BE2C (cell line): ENCODE measurements around the gene ROBO1.

Source experiments
- DNase-seq: peaks from one replicate; pipeline ENCODE4 v3.0.0-alpha.2; 2020
- H3K27me3 ChIP-seq: fragments of 250-450 bp; sonication (Bioruptor Pico); 2 replicates; pipeline ENCODE4 v1.5.1; 2020; ENCODE audit warnings: mild to moderate bottlenecking
- H3K36me3 ChIP-seq: fragments of 250-450 bp; sonication (Bioruptor Pico); 2 replicates; pipeline ENCODE4 v1.5.1; 2020; ENCODE audit warnings: mild to moderate bottlenecking
- H3K4me1 ChIP-seq: fragments of 250-450 bp; sonication (Bioruptor Pico); 2 replicates; pipeline ENCODE4 v1.5.1; 2020
- H3K4me3 ChIP-seq: 2 replicates; pipeline ENCODE4 v1.5.1; 2011; ENCODE audit warnings: low read depth, low read length
- H3K9me3 ChIP-seq: fragments of 250-450 bp; sonication (Bioruptor Pico); 2 replicates; pipeline ENCODE4 v1.5.1; 2020
- TF ChIP-seq, protein P1 (sequence below): IDR thresholded peaks from 2 replicates; pipeline ENCODE4 v1.5.1; 2012; ENCODE audit warnings: mild to moderate bottlenecking, low read depth, low read length

ROBO1 gene

DNA sequence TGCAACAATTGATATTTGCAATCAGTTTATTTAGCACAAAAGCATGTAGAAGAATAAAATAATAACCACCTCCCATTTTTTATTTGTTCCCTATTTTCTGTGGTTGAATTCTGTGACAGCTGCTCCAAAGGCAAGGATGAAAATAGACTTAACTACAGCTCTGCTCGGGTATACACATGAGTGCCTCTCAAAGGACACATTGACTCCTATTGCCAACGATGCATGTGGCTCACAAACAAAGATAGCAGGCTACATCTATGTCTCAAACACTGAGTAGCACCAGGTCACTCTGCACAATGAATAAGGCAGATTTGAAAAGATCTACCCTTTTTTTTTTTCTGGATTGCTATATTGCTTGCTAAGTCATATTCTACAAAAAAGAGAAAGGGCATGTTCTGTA, 612.9 kb downstream of the ROBO1 start:
- TF ChIP-seq, protein P1, sequence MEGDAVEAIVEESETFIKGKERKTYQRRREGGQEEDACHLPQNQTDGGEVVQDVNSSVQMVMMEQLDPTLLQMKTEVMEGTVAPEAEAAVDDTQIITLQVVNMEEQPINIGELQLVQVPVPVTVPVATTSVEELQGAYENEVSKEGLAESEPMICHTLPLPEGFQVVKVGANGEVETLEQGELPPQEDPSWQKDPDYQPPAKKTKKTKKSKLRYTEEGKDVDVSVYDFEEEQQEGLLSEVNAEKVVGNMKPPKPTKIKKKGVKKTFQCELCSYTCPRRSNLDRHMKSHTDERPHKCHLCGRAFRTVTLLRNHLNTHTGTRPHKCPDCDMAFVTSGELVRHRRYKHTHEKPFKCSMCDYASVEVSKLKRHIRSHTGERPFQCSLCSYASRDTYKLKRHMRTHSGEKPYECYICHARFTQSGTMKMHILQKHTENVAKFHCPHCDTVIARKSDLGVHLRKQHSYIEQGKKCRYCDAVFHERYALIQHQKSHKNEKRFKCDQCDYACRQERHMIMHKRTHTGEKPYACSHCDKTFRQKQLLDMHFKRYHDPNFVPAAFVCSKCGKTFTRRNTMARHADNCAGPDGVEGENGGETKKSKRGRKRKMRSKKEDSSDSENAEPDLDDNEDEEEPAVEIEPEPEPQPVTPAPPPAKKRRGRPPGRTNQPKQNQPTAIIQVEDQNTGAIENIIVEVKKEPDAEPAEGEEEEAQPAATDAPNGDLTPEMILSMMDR, result no peak
- no peaks in the 10 kb centered on the region for H3K9me3 ChIP-seq
- no peaks in the 10 kb centered on the region for H3K27me3 ChIP-seq
- no peaks in the 10 kb centered on the region for H3K36me3 ChIP-seq
- H3K4me1 ChIP-seq, result no peaks in the 10 kb centered on the region
- no peak overlapping the region for H3K4me3 ChIP-seq
- DNase-seq, result no peak

DNA sequence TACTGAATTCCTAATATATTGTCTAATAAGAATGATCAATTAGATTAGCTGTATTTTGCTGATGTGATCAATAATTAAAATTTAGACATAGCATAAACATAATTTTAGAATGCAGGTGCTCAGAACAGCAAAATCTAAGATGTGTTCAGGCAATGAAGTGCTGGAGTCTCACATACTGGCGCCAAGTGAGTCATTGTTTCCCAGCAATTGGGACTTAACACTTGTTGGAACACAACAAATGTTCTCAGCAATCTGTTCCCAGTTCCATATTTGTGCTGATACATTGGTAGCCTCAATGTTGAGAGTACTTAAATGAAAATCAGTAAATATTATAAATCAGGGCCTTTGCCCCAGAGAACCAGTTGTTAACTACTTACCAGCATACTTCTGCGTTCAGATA, 619.0 kb downstream of the ROBO1 start:
- Histone ChIP-seq H3K4me1 (no peaks in the 10 kb centered on the region), H3K4me3 (no peak overlapping the region), H3K36me3 (no peaks in the 10 kb centered on the region), H3K27me3 (no peaks in the 10 kb centered on the region), H3K9me3 (no peaks in the 10 kb centered on the region)
- TF ChIP-seq, protein P1, result no peak
- no peak for DNase-seq

DNA sequence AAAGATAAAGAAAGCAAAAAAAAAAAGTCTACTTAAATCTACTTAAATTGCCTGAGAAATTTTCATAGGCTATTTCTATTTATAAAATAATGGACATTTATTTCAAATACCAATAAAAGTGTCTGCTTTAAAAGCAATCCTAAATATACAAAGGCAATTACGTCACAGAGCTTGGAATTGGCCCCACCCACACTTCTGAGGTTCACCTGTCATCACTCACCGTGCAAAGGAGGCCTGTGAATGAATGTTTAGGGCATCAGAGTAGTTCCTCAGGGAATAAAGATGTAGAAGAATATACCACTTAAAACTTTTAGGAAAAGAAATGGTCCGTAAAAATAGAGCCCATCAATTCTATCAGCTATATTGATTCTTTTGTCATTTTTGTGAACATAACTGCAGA, 621.8 kb downstream of the ROBO1 start:
- Histone ChIP-seq H3K4me3 (no peak overlapping the region), H3K4me1 (no peaks in the 10 kb centered on the region; the same call in 1 of the 2 replicates), H3K9me3 (no peaks in the 10 kb centered on the region), H3K27me3 (no peaks in the 10 kb centered on the region), H3K36me3 (no peaks in the 10 kb centered on the region)
- TF ChIP-seq, protein P1, result no peak
- DNase-seq, result no peak

DNA sequence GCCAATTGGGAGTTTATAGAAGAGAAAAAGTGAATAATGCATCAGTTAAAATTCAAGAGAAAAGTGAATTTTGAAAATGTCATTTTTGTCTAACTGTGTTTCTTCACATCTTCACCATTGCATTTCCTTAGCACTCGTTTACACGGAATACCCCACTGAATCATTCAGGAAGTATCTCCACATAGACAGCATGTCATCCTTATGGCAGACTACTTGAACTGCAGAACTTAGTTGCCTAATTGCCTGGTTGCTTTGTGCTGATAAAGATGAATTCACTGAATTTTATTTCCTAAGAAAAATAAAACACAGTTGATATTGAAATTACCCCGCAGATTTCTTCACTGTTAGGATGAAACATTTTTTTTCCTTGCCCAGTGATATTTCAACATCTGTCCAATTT, 627.1 kb downstream of the ROBO1 start:
- Histone ChIP-seq H3K4me1 (no peaks in the 10 kb centered on the region; the same call in 1 of the 2 replicates), H3K36me3 (no peaks in the 10 kb centered on the region), H3K9me3 (no peaks in the 10 kb centered on the region), H3K27me3 (no peaks in the 10 kb centered on the region), H3K4me3 (no peak overlapping the region)
- no peak for DNase-seq
- TF ChIP-seq, protein P1, result no peak

DNA sequence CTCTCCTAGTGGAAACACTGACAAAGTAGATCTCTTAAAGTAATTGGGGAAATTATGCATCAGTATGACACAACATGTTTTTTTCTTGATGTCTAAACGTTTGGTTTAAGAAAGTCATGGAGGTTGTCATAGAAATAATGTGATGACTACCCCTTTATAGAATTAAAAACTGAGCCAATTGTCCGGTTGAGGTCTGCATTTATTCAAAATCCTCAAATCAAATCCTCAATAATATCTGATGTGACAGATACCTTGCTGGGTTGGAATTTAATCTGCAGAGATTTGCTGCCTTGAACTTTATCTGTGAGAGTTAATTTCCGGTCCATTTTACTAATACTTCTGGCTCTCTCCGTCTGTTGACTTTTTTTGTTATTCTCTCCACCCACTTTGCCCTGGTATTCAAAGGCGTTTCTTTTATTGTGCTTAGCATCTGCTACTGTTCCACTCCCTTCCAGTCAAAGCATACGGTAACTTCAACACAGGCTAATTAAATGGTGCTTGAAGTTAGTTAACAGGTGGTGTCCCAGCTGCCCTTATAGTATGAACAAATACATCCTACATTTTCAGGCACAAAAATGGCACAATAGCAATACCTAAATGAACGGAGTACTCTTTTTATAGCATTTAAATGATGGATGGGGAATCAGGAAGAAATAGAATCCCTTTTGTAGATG, 628.3 kb downstream of the ROBO1 start:
- no peaks in the 10 kb centered on the region for H3K9me3 ChIP-seq
- TF ChIP-seq, protein P1, result no peak

DNA sequence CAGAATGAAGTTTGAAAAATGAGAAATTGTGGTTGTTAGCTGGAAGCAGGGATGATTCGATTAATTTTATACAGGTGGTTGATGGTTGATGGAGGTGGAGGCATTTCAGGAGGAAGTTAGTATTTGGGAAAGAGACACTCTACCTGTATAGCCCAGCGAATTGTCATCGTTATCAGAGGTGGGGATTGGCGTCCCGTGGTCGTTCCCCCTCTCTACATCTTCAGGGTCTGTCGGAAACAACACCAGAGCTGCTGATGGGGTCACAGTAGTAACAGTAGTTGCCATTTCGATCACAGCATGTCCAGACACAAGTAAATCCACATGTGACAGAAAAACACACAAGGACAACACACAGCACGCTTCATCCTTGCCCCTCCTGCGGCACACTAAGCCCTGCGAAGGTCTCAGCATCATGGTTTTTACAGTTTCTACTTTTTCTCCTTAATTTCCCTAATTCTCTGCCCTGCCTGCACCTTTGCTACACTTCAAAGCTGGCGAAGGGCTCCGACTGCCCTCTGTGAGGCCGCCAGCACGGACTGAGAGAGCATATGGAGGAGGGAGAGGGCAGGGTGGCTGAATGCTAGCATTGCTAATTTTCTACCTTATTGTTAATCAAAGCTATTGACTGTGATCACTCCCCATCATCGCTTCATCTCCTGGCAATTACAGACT, 642.3 kb downstream of the ROBO1 start:
- no peaks in the 10 kb centered on the region for H3K9me3 ChIP-seq
- TF ChIP-seq, protein P1, result no peak
- H3K27me3 ChIP-seq, result no peaks in the 10 kb centered on the region
- DNase-seq, result no peak
- H3K4me1 ChIP-seq, result no peaks in the 10 kb centered on the region
- H3K4me3 ChIP-seq, result no peak overlapping the region
- H3K36me3 ChIP-seq, result no peaks in the 10 kb centered on the region

More for the DNA sequence above, 628.3 kb downstream of the ROBO1 start:
- H3K36me3 ChIP-seq, result no peaks in the 10 kb centered on the region
- H3K4me3 ChIP-seq, result no peak overlapping the region
- H3K27me3 ChIP-seq, result no peaks in the 10 kb centered on the region
- no peaks in the 10 kb centered on the region; the same call in 1 of the 2 replicates for H3K4me1 ChIP-seq
- no peak for DNase-seq
